Measurements from ENCODE around the gene POLR3A.

- TF ChIP-seq CTCF (conservative IDR thresholded peaks at IDR 0.05) (no peak), EZH2 (IDR thresholded peaks at IDR 0.05; ENCODE audit: low read depth) (no peak)
These were observed 26.6 kb downstream of the POLR3A start for GRCh38 chr10:78002541-78003288.
